ENCODE measurements around the gene PRKAG1.

GRCh38 chr12:48979602-48980388 is 38.8 kb downstream of the PRKAG1 start:
- TF ChIP-seq CTCF (IDR thresholded peaks at IDR 0.05; ENCODE audit: low read depth, low read length, missing input control) (no peak), TAF1 (conservative IDR thresholded peaks at IDR 0.05) (no peak), REST (IDR thresholded peaks at IDR 0.05) (no peak), MAX (IDR thresholded peaks at IDR 0.05) (no peak), ATF3 (IDR thresholded peaks at IDR 0.05) (no peak)

Data from liver (tissue), 3 donors.